ENCODE measurements around the gene DOC2B.
A peak's percentile ranks its signal among the peaks of the same experiment; 100 is the strongest.
"Not testable (repeated sequence)": the region's sequence is repeated elsewhere in the genome, so short reads cannot be mapped to it uniquely, and the experiment has no call there.

Gene DOC2B

DNA sequence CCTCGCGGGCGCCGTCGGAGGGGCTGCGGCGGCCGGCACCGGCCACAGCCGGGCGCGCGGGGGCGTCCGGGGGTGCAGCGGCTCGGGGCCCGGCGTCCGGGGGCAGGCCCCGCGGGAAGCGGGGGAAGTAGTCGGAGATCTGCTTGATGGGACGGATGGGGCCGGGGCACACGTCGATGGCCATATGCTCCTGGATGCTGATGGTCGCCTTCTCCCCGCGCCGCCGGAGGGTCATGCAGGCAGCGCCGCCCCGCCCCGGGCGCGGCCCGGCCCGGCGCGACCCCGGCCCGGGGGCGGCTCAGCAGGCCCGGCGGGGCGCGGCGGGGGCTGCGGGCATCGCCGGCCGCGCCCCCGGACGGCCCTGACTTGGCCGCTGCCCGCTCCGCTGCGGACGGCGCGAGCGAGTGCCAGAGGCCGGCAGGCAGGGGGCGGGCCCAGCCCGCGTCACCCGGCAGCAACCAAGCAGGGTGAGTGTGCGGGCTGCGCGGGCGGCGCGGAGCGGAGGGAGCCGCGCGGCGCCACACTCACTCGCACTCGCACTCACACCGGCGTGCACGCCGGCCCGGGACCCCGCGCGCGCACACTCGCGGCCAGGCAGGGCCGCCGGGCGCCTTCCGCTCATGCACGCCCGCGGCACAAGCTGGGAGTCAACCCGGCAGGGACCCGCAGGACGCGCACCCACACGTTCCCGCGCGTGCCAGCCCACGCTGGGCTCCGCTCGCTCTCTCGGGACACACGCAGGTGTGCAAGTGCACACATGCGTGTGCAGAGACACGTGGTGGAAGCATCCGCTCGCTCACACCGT lies at the start of gene DOC2B:
Gene DOC2B (minus strand): TSS at position 406 of the 805 bp plus-strand sequence. CDS start 171 bp downstream, at position 235.
- peak; percentile 1 for DNase-seq (ENCODE audit: low read depth)

DNA sequence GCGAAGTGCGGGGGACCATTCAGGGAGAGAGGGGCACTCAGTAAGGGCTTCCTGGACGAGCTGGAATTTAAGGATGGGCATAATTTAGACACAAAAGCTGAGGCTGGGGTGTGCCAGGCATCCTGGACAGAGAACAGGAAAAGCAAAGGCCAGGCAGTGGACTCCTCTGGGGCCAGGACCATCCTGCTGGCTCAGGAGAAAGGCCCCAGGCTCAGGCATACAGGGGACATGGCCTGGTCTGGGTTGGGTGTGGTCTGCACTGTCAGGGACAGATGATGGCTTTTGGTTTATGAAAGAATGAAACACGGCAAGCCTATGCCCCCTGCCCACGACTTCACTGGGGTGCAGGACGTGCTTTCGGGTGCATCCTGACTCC lies 48.9 kb upstream of the DOC2B start:
- no peak for DNase-seq (ENCODE audit: low read depth)

DNA sequence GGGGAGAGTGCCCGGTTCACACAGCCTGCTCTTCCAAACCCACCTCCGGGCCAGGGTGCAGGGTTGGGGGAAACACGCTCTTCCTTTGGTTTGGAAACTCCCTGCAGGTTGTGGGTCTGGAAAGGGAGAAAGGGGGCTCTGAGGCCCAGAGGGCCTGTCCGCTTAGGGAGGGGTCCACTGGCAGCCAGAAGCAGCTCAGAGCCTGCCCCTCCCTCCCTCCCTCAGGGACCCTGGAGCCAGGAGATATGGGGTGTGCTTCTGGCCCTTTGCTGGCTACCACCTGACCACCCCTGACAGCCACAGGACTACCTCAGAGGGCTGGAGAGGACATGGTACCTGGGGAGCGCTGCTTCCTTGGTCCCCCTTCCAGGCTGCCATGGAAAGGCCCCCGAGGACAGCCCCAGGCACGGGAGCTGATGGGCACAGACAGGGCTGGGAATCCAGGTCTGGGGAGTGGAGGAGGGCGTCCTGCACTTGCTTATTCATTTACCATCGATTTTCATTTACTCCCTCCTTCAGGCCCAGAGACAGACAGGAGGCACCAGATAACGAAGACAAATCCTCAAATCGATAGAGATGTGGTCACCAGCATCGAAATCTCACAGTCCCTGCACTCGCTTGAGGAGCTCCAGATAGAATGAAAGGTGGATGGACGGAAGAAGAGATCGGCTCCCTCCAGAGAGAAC lies 48.4 kb upstream of the DOC2B start:
- DNase-seq (ENCODE audit: low read depth): no peak

DNA sequence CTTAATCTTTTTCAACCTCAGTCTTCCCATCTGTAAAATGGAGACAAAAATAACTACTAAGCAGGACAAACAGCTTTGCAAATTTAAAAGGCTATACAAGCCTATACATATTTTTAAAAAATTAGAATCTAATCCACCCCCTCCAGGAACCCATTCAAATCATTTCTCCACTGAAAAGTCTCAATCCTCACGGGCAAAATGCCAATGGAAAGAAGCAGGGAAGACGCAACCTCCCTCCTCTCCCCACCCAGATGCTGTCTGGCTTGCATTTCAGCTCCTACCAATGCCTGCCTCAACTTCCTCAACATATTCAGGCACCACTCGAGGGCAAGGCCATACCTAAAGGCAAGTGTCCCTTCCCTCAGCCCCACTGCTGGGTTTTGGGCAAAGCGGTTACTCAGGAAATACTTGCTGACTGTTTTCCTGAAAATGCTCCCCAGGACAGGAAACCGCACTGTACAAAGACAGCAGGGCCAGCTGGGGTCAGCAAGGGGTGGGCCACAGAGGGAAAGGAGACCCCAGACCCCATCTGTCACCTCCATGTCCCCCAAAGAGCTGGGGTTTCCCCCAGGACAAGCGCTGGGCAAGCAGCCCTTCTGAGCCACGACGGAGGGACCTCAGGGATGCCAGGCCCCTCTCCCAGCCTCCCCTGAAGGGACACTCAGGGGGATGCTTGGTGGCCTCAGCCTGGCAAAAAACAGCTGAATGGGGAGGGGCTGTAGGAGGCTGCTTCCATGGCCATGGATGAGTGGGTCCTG lies 47.7 kb upstream of the DOC2B start:
- no peak for DNase-seq (ENCODE audit: low read depth)

DNA sequence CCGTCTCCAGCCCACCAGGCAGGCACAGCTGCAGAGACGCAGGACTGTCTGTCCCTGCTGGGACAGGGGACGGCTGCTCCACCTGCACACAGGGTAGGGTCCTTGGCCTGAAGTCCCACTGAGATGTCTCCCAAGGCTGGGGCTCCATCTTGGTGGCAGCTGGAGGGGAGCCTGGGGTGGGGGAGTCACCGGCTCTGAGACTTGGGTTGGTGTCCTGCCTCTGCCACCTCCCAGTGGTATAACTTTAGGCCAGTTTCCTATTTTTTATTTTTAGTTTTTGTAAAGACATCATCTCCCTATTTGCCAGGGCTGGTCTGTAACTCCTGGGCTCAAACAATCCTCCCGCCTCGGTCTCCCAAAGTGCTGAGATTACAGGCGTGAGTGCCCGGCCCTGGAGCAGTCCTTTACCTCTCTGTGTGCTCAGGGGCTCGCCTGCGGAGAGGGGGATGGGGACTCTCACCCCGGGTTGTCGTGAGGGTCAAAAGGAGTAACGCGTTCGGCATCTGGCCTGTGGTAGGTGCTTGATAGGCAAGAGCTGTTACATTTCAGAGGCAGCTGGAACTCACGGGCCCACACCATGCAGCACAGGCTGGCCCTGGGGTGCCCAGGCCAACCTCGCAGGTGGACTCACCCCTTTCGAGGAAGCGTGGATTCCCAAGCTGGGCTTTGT lies 46.6 kb upstream of the DOC2B start:
- DNase-seq (ENCODE audit: low read depth): no peak

DNA sequence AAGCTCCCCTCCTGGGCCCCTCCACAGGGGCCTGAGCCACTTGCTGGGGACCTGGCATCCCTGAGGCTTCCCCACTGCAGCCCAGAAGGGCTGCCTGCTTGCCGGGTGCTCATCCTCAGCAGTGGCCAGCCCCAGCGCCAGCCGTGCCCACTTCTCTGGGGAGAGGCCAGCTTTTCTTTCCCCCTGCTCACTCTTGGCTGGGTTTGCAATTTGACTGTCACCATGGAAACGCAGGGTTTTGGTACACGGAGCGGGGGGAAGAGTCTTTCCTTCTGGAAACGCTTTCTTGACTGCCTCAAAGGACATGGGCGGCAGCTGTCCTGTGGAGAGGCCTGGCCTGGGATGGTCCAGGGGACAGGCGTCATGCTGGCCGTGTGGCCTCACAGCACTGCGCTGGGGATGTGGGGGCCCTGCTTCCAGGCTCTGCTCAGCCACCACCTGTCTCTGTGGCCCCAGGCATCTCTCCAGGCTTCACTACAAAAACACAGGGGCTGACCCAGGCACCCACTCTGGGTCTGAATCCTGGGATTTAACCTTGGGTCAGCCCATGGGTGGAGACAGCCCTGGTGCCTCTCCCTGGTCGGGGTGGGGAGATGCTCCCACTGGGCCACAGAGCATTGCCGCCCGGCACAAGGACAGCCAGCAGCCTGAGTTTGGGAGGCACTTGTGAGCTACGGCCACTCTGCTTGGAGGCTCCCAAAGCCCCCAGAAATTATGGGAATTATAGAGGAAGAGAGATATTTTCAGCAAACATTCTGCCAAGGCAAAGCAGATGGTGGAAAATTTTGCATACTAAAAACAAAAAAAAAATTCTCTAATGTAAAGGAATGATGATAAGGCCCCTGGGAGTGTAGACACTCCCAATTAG lies 45.9 kb upstream of the DOC2B start:
- no peak for DNase-seq (ENCODE audit: low read depth)

DNA sequence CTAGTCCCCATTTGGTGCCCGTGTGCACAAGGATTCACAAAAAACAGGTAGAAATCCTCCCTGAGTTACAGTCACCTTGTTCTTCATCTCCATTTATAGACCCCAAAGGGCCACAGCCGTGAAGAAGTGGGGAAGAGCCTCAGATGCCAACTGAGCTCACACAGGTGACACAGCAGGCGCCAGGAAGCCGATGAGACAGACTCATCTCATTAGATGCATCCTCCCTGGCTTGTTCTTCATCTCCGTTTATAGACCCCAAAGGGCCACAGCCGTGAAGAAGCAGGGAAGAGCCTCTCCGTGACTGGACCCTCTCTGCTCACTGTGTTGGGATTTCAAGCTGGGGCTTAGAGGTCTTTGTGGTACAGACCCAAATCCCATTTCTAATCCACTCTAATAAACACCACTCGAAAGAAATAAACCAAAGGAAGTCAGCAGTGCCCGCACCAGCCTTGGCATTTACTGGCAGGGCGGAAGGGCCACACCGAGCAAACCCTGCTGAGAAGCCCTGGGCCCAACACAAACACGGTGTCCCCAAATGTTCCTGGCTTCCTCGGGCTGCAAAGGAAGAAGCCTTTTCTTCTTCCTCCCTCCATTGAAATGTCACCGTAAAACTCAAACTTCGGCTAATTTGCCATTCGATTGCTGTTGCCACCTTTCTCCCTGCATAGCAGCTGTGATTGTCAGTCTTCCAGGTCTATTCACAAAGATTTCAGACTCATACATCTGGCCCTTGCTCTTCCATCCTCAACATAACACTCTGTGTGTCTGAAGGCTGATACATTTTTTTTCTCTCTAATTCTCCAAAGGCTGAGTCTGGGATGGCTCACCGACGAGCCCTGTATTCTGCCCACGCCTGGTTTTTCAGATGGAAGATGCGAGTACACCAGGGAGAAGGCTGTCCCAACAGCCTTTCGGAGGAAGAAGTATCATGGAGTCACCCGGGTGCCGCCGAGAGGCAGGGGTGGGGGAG lies 44.9 kb upstream of the DOC2B start:
- DNase-seq (ENCODE audit: low read depth): no peak

DNA sequence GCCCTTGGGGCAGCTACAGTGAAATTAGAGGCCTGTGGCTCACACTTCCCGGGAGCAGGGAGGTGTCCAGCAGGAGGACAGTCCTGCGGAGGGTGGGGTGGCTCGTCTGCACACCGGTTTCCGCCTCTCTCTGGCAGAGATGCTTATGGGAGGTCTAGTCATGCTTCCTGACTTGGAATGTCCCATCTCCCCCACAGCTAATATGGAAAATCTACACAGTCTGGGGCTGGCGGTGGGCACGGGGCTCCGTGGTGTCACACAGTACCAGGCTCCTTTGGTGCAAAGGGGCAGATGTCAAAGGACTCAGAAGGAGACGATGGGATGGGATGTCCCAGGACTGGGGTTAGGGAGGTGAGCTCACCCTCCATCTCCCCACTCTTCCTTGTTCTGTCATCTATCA lies 44.1 kb upstream of the DOC2B start:
- DNase-seq (ENCODE audit: low read depth): no peak

DNA sequence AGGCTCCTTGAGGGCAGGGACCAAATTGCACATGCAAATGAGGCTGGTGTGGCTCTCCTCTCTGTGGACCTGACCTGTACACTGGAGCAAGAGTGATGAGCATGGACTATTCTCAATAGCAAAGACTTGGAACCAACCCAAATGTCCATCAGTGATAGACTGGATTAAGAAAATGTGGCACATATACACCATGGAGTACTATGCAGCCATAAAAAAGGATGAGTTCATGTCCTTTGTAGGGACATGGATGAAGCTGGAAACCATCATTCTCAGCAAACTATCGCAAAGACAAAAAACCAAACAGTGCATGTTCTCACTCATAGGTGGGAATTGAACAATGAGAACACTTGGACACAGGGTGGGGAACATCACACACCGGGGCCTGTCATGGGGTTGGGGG lies 43.1 kb upstream of the DOC2B start:
- DNase-seq (ENCODE audit: low read depth): not testable (repeated sequence)

DNA sequence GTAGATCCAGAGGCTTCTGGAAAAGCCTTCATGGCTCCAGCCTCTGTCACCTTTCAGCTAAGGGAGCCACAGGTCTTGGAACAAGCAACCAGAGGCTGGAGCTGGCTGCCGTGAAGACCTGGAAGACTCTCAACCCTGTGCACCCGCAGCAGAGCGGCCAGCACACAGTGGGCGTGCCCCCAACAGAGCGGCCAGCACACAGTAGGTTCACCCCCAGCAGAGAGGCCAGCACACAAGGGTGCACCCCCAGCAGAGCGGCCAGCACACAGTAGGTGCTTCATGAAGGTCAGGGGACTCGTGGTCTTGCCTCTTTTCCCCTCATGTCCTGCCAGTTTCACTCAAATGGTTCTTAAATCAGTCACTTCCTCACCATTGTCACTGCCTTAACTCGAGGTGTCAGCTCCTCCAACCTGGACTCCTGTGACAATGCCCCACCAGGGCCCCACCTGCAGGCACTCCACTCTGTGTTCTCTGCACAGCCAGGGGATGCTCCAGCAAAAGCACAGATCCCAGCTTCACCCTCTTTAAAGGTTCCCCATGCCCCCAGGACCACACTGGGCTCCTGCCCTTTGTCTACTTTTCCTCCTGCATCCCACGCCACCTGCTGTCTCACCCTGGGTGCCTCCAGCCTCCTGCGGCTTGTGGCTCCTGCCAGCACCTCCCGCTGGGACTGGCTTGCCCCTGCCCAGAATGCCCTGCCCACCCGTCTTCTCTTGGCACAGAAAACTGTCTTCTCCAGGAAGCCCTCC lies 42.4 kb upstream of the DOC2B start:
- DNase-seq (ENCODE audit: low read depth): no peak

DNA sequence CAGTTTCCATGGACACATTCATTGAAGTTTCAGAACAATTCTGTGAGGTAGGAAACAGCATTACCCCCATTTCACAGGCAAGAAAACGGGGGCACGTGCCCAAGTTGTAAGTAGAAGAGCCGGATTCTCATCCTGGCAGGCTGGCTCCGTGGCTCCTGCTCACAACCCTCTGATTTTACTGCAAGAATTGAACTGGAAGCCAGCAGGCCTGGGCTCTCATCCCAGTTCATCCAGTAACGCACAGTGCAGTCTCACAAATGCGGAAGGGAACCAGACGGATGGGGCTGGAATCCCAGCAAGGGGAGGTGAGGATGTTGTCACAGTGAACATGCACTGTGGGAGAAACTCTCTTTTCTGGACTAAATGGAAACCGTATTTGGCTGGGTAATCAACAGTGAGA lies 40.7 kb upstream of the DOC2B start:
- no peak for DNase-seq (ENCODE audit: low read depth)

DNA sequence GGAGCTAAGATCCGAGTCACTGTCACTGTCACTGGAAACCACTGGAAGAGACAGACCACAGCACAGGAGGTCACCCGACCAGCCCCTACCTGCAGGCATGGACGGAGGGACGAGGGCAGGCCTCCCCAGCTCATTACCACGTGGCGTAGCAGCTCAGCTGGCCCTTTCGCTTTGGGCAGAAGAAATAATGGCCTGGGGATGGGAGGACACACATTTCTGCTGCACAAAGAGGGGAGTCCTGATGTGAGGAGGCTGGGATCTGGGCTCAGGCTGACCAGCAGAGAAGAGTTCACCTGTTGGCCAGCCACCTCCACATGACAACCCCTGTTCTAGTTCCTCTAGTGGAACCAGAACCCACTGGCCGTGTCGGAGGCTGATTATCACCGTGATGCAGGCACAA lies 38.2 kb upstream of the DOC2B start:
- no peak for DNase-seq (ENCODE audit: low read depth)

DNA sequence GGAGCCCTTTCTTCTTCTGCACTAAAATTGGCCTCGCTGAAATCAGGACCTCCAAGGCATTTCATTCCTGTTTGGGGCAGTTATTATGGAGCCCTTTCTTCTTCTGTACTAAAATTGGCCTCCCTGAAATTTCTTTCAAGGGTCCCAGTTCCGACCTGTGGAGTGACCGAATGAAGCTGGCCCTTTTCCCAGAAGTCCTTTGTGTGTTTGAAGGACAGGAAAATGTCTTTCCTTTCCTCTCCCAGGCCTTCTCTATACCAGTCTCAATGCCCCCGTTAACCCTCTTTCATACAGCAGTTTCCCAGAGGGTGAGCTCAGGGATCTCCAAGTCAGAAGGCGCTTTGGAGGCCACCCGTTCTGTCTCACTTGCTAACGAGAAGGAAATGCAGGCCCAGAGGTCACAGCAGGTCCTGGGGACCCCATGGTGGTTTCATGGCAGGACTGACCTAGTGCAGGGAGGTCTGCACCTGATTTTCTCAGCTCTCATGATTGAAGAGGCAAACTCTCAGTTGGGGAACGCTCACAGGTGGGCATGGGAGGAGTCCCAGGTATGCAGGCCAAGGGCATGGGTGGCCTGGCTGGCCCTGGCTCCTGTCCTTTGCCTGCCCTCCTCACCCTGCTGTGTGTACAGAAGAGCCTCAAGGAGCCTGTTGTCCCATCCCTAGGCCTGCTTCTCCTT lies 37.1 kb upstream of the DOC2B start:
- no peak for DNase-seq (ENCODE audit: low read depth)

DNA sequence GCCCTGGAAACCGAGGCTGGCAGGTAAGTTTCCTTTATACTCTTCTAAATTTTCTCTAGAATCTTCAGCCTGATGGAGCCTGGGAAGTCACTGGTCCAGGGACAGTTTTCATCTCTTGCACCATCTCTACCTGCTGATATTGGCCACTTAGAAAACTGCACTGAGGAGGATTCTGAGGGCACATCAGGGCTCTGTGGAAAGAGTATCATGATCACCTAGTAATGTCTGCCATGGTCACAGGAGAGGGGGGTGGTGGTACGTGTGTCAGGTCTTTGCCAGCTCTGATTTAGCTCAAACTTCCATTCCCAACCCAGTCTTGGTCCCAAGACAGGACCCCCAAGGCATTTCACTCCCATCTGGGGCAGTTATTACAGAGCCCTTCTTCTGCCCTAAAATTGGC lies 35.2 kb upstream of the DOC2B start:
- DNase-seq (ENCODE audit: low read depth): no peak

DNA sequence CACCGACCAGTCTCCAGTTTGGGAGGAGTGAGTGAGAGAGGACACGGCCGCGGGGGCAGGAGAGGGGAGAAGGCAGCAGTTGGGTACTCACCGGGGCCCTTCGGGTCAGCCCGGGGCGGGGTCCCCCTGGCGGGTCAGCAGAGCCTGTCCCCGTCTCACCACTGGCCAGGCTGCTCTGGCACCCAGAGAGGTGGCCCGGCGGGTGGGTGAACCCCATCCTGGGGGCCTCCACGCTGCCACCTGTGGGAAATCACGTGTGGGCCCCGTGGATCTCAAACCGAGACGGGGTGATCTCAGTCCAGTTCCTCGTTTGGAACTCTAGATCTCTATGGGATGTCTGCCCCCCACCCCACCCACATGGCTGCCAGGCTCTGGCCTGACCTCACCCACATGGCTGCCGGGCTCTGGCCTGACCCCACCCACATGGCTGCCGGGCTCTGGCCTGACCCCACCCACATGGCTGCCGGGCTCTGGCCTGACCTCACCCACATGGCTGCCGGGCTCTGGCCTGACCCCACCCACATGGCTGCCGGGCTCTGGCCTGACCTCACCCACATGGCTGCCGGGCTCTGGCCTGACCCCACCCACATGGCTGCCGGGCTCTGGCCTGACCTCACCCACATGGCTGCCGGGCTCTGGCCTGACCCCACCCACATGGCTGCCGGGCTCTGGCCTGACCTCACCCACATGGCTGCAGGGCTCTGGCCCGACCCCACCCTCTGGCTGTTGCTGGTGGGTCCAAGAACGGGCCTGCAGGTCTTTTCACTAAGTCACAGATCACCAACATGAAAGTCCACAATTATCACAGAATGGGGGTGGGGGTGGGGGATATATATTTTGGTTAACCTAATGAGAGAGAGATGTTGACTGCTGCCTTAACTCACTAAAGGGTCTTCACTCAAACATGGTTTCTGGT lies 34.4 kb upstream of the DOC2B start:
- DNase-seq (ENCODE audit: low read depth): not testable (repeated sequence)

DNA sequence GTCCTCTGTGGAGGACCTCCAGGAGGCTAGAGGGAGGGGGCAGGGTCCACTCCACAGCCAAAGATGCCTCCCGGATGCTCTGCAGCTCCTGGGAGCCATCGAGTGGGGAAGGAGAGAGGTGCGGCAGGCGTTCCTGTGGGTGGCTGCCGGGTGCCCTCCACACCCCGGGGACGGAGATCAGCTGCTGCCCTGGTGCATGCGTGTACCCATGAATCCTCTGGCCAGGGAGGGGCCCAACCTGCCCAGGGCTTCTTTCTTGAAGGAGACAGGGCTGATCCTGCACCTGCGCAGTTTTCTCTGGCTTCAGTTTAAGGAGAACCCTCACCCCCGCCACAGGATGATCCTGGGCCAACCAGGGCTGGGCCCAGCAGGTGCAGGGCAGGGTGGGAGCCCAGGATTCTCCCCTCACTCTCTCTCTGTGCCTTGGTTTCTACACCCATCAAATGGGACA lies 33.5 kb upstream of the DOC2B start:
- no peak for DNase-seq (ENCODE audit: low read depth)

DNA sequence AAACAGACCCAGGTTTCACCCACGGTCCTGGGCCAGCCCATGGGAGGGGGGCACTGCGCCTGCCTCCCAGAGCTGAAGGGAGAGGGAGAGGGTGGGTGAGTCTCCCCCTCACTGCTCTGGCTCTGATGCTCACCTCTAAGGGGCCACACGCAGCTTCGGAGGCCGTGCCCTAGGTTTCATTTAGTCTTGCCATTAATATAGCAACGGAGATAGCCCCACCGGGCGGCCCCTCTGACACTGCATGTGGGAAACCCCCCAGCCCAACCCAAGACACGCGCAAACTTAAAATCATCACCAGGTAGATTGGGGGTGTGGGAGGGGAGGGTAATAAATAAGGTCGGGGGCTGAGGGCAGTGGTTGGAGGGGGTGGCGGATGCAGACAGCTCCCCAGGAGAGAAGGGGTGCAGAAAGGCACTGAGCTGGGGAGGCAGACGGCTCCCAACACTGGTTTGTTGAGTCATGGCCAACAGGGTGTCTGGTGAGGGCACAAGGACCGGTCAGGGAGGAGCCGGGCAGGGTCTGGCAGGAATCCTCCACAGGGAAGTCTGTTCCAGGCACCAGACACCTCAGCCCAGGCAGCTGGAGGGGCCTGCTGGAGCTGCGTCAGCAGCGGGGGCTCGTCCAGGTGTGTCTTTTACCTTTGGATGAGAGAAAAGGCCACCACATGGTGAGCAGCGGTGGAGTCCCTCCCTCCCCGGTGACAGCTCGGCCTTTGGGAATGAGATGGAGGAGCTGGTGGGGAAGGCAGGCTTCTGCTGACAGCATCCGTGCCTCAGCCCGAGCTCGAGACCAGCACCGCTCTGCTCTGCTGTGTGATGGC lies 32.0 kb upstream of the DOC2B start:
- no peak for DNase-seq (ENCODE audit: low read depth)
